ENCODE data around the gene LSAMP.

GRCh38 chr3:116179091-116179490, 266.2 kb downstream of the LSAMP start:
- TF ChIP-seq CTCF (IDR thresholded peaks at IDR 0.05) (no peak), POLR2A (IDR thresholded peaks at IDR 0.05) (no peak)

Measured in sigmoid colon (tissue), 3 donors.